Kasumi-1 (cell line): Measurements from ENCODE around the gene CCDC170.
"Not testable (repeated sequence)": the region's sequence is repeated elsewhere in the genome, so short reads cannot be mapped to it uniquely, and the experiment has no call there.

Experiments used
- DNase-seq, 2 experiments: peaks; one replicate each; lab custom pipeline; 2025; lab: John Stamatoyannopoulos, UW

Gene CCDC170, protein sequence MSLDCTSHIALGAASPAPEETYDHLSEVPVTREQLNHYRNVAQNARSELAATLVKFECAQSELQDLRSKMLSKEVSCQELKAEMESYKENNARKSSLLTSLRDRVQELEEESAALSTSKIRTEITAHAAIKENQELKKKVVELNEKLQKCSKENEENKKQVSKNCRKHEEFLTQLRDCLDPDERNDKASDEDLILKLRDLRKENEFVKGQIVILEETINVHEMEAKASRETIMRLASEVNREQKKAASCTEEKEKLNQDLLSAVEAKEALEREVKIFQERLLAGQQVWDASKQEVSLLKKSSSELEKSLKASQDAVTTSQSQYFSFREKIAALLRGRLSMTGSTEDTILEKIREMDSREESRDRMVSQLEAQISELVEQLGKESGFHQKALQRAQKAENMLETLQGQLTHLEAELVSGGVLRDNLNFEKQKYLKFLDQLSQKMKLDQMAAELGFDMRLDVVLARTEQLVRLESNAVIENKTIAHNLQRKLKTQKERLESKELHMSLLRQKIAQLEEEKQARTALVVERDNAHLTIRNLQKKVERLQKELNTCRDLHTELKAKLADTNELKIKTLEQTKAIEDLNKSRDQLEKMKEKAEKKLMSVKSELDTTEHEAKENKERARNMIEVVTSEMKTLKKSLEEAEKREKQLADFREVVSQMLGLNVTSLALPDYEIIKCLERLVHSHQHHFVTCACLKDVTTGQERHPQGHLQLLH

DNA sequence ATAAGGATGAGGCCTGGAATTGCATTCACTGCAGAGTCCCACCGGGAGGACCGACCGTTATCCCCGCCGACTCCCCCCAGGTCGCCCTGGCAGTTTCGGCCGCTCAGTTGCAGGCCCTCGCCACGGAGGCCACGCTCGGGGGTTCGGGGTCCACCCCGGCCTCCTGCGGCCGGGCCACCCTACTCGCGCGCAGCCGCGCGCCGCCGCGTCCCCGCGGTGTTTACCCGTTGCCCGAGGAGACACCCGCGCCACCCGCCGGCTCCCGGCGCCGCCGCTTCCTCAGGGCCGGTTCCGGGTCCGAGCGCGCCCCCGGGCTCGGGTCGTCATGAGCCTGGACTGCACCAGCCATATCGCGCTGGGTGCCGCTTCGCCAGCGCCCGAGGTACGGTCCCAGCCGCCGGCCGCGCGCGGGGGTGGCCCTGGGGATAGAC, at the start of gene CCDC170:
Gene CCDC170, plus strand, starts transcription at position 214 of the 431 bp plus-strand sequence. Its CDS starts 112 bp downstream, at position 326.
- DNase-seq: no peak

DNA sequence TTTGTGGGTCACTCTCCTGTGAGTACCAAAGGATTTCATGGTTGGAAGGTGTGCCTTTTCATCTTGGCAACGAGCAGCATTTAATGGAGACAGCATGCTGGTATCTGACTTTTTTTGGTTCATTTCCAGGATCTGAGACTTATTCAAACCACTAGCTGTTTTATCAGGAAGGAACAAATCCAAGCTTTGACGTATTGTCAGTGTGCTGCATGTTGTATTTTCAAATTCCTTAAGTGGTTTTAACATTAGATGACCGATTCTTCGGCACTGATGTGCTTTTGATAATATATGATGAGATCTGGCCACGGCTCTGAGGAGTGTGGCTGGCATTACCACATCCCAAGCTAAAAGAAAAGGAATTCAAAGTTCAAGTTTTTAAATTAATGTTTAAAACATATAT, 48.3 kb upstream of the CCDC170 start:
- no peak for DNase-seq

DNA sequence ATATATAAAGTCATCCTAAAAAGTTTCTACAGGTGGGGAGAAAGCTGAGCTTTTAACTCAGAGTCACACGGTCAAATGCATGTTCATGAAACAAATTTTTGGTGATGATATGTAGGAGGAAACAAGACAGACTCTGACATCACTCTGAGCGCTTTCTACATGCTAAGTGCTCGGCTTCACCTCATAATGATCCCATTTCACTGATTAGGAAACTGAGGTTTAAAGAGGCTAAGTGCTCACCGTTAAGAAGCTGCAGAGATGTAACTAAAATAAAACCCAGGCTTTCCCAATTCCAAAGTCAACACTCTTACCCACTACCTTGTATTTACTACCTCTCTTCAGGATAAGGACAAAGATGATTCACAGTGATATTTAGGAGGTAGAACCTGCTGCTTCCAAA, 46.6 kb upstream of the CCDC170 start:
- no peak for DNase-seq

DNA sequence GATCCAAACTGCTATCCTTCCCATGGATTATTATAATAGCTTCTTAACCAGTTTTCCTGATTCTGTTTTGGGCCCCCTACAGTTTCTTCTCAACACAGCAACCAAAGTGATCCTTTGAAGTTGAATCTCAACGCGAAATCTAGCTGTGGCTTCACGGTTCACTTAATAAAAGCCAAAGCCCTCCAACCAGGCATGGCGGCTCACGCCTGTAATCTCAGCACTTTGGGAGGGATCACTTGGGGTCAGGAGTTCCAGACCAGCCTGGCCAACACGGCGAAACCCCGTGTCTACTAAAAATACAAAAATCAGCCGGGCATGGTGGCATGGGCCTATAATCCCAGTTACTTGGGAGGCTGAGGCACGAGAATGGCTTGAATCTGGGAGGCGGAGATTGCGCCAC, 45.2 kb upstream of the CCDC170 start:
- DNase-seq: no peak

DNA sequence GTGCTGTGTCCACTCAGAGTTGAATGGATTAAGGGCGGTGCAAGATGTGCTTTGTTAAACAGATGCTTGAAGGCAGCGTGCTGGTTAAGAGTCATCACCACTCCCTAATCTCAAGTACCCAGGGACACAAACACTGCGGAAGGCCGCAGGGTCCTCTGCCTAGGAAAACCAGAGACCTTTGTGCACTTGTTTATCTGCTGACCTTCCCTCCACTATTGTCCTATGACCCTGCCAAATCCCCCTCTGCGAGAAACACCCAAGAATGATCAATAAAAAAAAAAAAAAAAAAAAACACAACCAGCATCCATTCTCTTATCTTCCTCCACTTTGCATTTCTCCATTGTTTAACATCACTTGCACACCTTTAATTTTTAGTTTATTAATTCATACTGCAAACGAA, 42.9 kb upstream of the CCDC170 start:
- not testable (repeated sequence) for DNase-seq

DNA sequence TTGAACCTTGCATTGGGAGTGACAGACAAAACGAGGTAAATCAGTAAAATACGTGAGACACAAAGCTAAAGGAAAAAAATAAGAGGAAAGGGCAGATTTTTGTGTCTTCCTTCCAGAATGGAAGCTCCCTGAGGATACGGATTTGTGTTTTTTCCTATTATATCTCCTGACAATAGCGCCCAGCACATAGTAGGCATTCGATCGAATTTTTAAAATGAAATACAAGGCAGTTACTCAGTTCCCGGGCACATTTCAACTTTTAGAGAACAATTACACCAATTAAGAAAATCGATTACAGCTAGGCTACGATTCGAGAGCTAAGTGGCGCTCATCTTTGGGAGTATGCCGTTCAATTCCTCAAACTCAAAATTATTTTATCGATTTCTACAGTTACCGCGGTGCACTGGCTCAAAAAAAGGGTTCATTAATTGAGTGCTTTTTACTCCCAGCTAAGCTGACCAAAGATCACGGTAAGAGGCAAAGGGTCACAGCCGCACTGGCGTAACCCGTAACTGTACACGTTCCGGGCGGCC, 42.3 kb upstream of the CCDC170 start:
- no peak for DNase-seq

DNA sequence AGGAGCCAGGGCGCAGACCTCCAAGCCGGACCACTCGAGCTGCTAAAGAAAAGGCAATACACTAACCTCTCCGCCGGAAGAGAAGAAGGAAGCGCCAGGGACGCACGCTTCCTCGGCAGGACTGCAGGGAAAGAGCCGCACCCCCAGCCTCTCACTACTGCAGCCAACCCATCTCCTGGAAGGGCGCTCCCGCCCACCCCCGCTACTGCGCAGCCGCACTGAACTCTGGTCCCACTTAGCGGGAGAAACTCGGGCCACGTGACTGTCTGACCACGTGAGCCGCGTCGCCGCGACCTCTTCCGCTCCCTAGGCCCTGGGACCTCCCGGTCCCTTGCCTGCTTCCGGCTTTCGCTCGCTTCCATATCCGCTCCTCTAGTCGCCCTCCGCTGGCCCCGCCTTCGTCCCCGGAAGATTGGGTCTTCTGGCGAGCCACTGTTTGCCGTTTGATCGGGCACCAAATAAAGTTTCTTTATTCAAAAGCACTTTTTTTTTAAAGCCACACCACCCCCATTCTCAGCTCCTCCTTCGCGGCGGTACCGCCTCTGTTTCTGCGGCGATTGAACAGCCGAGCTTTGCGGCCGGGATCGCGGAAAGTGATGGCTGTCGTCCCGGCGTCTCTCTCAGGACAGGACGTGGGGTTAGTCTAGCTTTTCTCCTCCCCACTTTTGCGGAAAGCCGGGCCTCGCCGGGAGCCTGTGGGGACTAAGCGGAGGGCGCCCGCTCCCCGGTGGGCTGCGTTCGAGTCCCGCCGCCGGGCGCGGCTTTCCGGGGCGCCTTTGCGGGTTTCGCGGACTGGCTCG, 41.7 kb upstream of the CCDC170 start, which contains the start of gene RMND1:
Gene RMND1, minus strand, starts transcription at position 177 of the 800 bp plus-strand sequence. CDS start 6,315 bp downstream, outside the sequence.
- DNase-seq: peak; percentile 99 to 100

DNA sequence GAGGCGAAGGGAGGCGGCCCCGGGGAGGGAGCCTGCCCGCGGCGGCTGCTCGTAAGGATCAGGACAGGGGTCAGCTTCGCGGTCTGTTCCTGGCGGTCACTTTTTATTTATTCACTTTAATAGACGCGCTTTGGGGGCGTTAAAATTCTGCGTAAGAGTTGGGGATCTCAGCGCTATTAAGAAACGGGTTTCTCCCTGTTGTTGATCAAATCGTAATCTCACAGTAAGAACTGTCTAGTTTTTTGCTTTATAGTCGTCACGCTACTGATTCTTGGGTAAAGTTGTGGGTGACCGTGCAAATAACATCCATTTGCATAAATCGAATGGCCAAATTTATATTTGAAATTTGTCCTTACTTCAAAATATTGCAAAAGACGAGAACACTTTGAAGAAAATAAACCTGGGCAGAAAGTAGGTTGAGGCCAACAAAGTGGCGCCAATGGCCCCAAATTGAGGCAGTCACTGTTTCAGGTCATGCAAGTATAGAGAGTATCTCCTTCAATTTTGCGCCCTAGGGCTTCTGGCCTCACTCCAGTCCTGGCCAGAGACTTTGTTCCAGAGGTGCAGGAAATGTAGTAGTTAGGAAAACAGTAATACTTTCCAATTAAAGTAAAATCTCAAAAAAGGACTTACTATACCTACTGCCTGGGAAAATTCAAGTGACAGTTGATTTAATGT, 40.9 kb upstream of the CCDC170 start:
- peak in 1 of 2 experiments; percentile 15 for DNase-seq

DNA sequence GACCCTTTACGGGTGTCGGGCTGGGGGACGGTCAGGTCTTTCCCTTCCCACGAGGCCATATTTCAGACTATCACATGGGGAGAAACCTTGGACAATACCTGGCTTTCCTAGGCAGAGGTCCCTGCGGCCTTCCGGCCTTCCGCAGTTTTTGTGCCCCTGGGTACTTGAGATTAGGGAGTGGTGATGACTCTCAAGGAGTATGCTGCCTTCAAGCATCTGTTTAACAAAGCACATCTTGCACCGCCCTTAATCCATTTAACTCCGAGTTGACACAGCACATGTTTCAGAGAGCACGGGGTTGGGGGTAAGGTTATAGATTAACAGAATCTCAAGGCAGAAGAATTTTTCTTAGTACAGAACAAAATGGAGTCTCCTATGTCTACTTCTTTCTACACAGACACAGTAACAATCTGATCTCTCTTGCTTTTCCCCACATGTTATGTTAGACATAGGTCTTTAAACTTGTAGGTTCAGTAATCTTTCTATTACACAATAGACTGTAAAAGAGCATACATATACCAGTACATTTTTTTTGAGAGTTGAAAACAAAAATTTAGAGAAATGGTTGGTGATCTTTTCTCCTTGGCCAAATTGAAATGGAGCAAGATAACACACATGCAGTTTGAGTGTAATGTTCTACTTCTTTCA, 37.9 kb upstream of the CCDC170 start:
- not testable (repeated sequence) for DNase-seq

DNA sequence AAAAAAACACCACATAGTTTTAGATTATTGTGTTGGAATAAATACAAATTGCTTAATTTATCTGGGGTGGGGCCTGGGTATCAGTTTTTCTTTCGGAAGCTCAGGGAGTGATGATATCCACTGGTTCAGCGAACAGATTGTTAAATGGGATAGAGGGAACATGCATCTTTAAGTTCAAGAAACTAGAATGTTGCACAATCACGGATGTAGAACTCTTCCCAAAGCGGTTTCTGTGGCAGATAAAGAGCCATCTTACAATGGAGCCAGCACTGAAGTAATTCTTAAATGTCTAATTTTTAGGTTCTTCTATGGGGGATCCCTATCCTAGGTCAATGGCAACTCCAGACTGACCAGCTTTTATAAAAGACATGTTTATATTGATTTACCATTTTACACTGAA, 32.1 kb upstream of the CCDC170 start:
- DNase-seq: no peak

DNA sequence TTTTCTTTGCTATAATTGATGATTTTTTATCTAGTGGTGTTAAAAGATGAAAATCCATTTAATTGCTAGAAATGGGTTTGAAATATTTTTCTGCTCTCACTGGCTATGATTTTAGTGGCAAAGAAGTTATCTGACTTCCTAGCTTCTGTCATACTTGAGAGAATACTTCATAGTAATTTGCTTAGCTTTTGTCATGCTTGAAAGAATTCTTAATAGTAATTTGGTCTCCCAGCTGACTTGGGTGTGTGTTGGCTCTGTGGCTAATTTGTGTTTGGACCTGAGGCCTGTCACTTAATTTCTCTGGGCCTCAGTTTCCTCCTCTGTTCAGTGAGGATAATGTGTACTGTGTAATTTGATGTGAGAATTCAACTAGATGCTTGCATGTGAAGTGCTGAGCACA, 29.1 kb upstream of the CCDC170 start:
- DNase-seq: no peak

DNA sequence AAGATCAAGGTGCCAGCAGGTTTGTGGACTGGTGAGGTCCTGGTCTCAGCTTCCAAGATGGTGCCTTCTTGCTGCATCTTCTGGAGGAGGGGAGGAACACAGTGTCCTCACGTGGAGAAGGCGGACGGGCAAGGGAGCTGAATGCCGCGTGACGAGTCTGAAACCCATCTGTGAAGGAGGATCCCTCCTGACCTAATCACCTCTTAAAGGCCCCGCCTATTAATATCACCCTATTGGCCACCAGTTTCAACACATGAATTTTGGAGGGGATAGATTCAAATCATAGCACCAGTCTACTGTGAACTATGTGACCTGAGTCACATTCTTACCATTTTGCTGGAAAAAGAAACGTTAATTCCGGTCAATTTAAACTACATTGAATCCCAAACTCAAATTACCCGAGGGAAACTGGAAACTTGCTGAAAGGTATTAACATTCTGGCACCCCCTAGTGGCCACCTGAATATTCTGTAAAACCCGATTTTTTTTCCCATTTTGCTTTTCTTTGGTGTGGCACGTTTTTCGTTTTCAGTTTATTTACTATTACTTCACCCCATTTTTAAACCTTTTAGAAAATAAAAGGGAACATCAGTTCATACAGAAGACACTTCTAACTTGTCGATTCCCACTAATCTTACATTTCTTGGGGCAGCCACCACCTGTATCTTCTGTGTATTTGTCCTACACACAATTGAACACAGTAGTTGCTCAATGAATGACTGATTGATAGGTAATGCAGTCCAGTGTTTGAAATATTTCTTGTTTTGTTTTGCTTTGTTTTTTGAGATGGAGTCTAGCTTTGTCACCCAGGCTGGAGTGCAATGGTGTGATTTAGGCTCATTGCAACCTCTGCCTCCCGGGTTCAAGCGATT, 17.9 kb upstream of the CCDC170 start:
- peak; percentile 48 to 49 for DNase-seq

DNA sequence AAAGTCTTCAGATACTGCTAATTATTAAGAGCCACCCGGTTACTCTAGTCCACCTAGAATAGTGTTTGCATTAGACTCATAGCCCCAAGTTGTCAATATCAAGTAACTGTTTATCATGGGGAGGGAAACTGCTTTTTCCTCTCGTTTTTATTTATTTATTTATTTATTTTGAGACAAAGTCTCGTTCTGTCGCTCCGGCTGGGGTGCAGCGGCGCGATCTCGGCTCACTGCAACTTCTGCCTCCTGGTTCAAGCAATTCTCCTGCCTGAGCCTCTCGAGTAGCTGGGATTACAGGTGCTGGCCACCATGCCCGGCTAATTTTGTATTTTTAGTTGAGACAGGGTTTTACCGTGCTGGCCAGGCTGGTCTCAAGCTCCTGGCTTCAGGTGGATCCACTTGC, 16.1 kb upstream of the CCDC170 start:
- no peak for DNase-seq

DNA sequence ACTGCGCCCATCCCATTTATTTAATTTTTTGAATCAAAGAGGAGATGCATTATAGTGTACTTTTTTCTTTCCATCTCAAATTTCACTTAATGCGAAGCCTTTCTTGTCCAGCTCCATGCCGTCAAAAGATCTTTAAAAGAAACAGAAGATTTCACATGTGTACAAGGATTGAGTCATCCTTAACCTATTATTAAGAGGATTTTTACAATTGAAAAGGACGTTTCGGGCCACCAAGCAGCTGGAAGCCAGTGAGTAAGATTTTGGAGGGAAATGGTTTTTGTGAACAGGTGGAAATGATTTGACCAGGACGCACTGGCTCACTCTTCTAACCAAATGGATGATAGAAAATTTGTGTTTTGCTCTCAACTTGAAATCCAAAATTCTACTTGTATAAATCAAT, 15.1 kb upstream of the CCDC170 start:
- DNase-seq: no peak

DNA sequence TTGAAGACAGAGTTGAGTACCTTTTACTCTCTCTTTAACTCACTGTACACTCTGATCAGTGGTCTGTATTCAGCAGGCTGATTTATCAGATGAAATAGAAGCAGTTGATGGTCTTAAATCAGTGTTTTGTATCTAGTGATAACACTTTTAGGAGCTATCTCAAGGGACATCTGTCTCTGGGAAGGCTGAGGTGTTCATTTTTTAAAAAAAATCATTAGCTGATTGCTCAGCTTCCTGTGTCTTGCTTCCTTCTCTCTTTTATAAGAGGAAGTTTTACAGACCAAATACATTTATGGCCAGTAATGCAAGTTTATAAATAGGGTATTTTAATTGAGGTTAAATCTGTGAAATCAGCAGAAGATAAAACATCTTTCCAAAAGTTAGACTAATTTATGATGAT, 12.0 kb upstream of the CCDC170 start:
- DNase-seq: peak; percentile 64 to 65

DNA sequence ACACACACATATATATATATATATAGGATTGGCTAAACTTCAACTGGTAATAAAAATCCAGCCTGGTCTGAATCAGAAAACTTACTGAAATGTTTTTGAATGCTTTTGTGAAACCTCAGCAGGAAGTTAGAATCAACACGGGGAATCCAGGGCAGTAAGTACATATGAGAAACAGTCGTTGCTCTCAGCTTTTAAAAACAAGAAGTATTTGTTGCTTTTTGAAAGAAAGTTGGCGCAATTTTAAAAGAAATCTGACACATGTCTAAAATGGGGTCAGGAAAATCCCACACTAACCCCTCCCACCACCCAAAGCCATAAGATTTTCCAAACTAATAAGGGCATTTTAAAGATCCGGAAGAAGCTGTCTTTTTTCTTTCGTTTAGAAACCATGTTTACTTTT, 11.5 kb upstream of the CCDC170 start:
- DNase-seq: peak; percentile 34 to 52

DNA sequence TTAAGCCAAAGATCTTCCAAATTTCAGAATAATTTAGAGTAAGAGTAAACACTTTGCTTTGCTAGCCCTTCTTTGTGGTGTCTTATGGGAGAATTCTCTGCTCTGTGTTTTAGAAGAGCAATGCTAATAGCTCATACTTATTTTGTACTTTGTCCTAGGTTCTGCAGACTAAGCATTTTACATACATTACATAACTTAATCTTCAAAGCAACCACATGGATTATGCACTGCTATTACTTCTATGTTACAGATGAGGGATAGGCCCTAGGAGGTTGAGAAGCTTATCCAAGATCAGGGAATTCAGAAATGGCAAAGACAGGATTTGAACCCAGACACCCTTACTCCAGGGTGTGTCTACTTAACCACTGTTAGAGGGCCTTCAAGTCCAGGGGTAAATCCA, 9.8 kb upstream of the CCDC170 start:
- no peak for DNase-seq

DNA sequence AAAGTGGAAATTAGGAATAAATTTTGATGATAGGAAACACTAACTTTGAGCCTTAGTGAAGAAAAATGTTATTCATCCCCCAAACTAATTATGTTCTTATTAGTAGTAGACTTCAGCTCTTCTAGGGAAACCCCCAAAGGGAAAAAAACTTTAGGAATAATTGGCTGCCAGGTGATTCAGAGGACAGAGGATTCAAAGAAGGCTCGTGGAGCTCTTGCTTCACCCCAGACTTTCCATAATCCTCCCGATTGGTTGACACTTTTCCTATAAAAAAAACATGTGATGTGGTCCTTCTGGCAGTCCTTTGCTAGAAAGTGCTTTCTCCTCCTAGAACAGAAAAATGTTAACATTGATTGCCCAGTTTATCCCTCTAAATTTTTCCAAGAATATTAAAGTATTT, 5.6 kb upstream of the CCDC170 start:
- DNase-seq: no peak

DNA sequence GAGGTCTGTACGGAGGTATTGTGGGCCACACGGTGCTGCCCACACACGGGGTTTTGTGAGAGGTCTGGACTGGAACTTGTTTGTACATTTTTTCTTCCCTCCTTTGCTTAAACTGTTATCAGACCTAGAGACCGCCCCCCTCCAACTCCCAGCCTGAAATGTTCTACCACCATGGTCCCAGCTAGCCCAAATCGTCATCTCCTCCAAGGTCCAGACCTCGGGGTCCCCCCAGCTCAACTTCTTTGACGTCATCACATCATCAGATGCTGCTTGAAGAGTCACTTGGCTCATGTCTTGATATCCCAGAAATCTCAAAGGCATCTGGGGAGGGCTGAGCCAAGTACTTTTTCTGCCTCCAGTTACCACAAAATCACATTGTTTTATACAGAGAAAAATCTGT, 2.8 kb upstream of the CCDC170 start:
- DNase-seq: no peak
